ENCODE data around the gene PTPN1. TPM values are rescaled to one million over a fixed set of nuclear protein-coding genes. Genes with fewer than 3 reads are reported as not detected.

PTPN1 gene
- polyA plus RNA-seq, 3 donors = 12.4 to 21.4 (median 19.1) TPM

DNA sequence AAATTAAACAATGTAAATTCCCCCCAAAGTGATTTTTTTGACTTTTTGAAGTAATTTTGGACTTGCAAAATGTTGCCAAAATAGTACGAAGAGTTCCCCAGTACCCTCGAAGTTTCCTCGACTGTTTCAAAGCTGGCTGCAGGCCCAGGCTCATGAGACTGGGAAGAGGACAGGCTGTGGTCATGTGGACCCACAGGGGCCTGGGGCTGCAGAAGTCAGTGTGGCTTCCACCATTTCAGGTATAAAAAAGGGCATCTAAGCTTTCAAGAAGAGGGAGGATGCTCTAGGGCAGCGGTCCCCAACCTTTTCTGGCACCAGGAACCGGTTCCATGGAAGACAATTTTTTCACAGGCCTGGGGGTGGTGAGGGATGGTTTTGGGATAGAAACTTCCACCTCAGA, 75.0 kb downstream of the PTPN1 start:
- no peaks in the 10 kb centered on the region for H3K27me3 Mint-ChIP-seq (ENCODE audit: low read depth in 3 of 3)
- H2AFZ ChIP-seq (ENCODE audit: insufficient read depth, low read depth, low read length, poor library complexity, severe bottlenecking) = no peak overlapping the region
- 49% methylated on average over 3 of the region's 5 CpGs for WGBS (ENCODE audit: insufficient coverage)
- no peaks in the 10 kb centered on the region for H3K9me3 ChIP-seq (replicated peaks in 1 of 2; ENCODE audit: control insufficient read depth in 1 of 2, insufficient read depth in 1 of 2, low read length in 2 of 2)
- no peak overlapping the region for H3K27ac ChIP-seq (ENCODE audit: low read depth in 1 of 2, low read length in 2 of 2)
- no peaks in the 10 kb centered on the region for H3K27me3 ChIP-seq (ENCODE audit: control insufficient read depth in 2 of 2, insufficient read depth in 2 of 2, low read length in 2 of 2)
- peaks cover 79 to 88% of the 10 kb centered on the region in 2 donors for H3K36me3 ChIP-seq (replicated peaks in 1 of 2; ENCODE audit: control insufficient read depth in 1 of 2, insufficient read depth in 2 of 2, low read length in 2 of 2)
- H3K9me3 Mint-ChIP-seq = no peaks in the 10 kb centered on the region
- TF ChIP-seq, protein P1, sequence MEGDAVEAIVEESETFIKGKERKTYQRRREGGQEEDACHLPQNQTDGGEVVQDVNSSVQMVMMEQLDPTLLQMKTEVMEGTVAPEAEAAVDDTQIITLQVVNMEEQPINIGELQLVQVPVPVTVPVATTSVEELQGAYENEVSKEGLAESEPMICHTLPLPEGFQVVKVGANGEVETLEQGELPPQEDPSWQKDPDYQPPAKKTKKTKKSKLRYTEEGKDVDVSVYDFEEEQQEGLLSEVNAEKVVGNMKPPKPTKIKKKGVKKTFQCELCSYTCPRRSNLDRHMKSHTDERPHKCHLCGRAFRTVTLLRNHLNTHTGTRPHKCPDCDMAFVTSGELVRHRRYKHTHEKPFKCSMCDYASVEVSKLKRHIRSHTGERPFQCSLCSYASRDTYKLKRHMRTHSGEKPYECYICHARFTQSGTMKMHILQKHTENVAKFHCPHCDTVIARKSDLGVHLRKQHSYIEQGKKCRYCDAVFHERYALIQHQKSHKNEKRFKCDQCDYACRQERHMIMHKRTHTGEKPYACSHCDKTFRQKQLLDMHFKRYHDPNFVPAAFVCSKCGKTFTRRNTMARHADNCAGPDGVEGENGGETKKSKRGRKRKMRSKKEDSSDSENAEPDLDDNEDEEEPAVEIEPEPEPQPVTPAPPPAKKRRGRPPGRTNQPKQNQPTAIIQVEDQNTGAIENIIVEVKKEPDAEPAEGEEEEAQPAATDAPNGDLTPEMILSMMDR (IDR thresholded peaks at IDR 0.05) = no peak
- no peaks in the 10 kb centered on the region for H3K79me2 ChIP-seq (ENCODE audit: insufficient read depth, low read length)
- no peak overlapping the region for H3K9ac ChIP-seq (ENCODE audit: insufficient read depth, low read length, poor library complexity, severe bottlenecking)
- H3K36me3 Mint-ChIP-seq = peaks cover 77 to 98% of the 10 kb centered on the region in 2 donors
- intact Hi-C loops (cut with micrococcal nuclease) = loop anchor here in 1 of 2 donors (10.0 kb wide), 1 partner anchor 610 kb away; no protein-coding TSS in a partner anchor
- H4K20me1 ChIP-seq (ENCODE audit: insufficient read depth, low read length) = peaks cover 25% of the 10 kb centered on the region
- no peak overlapping the region for H3K4me3 ChIP-seq (replicated peaks in 1 of 3; ENCODE audit: low read depth in 2 of 3, low read length in 3 of 3)
- H3K27ac Mint-ChIP-seq = no peak overlapping the region
- no peak overlapping the region for H3K4me2 ChIP-seq (replicated peaks; ENCODE audit: extremely low read depth, low read length, poor library complexity, severe bottlenecking)
- no peak for DNase-seq
- no peak overlapping the region for H3K4me3 Mint-ChIP-seq
- H3K4me1 Mint-ChIP-seq = no peaks in the 10 kb centered on the region
- no peaks in the 10 kb centered on the region for H3K4me1 ChIP-seq (ENCODE audit: control insufficient read depth in 1 of 2, insufficient read depth in 2 of 2, low read length in 2 of 2)

DNA sequence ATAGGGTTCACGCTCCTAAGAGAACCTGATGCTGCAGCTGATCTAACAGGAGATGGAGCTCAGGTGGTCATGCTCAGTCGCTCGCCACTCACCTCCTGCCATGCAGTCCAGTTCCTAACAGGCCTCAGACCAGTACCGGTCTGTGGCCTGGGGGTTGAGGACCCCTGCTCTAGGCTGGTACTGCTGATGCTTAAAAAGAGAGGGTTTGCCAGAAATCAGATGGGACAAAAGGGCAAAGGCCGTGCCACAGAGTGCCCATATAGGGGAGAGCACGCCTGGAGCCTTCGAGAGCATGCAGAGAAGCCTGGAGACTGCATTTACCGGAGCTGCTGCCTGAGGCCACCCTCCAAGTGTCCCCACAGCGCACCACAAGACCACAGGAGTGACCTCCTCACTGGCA, 75.5 kb downstream of the PTPN1 start:
- TF ChIP-seq, protein P1 (IDR thresholded peaks at IDR 0.05) = no peak
- Histone ChIP-seq H3K4me3 (replicated peaks in 1 of 3; ENCODE audit: low read depth in 2 of 3, low read length in 3 of 3) (no peak overlapping the region), H3K27ac (ENCODE audit: low read depth in 1 of 2, low read length in 2 of 2) (no peak overlapping the region), H3K36me3 (replicated peaks in 1 of 2; ENCODE audit: control insufficient read depth in 1 of 2, insufficient read depth in 2 of 2, low read length in 2 of 2) (peaks cover 74 to 87% of the 10 kb centered on the region in 2 donors), H3K79me2 (ENCODE audit: insufficient read depth, low read length) (no peaks in the 10 kb centered on the region), H3K4me1 (ENCODE audit: control insufficient read depth in 1 of 2, insufficient read depth in 2 of 2, low read length in 2 of 2) (no peaks in the 10 kb centered on the region), H3K27me3 (ENCODE audit: control insufficient read depth in 2 of 2, insufficient read depth in 2 of 2, low read length in 2 of 2) (no peaks in the 10 kb centered on the region), H4K20me1 (ENCODE audit: insufficient read depth, low read length) (peaks cover 20% of the 10 kb centered on the region), H3K4me2 (replicated peaks; ENCODE audit: extremely low read depth, low read length, poor library complexity, severe bottlenecking) (no peak overlapping the region), H3K9ac (ENCODE audit: insufficient read depth, low read length, poor library complexity, severe bottlenecking) (no peak overlapping the region), H3K9me3 (replicated peaks in 1 of 2; ENCODE audit: control insufficient read depth in 1 of 2, insufficient read depth in 1 of 2, low read length in 2 of 2) (no peaks in the 10 kb centered on the region), H2AFZ (ENCODE audit: insufficient read depth, low read depth, low read length, poor library complexity, severe bottlenecking) (no peak overlapping the region)
- no peaks in the 10 kb centered on the region for H3K4me1 Mint-ChIP-seq
- intact Hi-C loops (cut with micrococcal nuclease) = loop anchor here in 1 of 2 donors (10.0 kb wide), 1 partner anchor 611 kb away; no protein-coding TSS in a partner anchor
- no peak overlapping the region for H3K4me3 Mint-ChIP-seq
- no peaks in the 10 kb centered on the region for H3K9me3 Mint-ChIP-seq
- peaks cover 72 to 97% of the 10 kb centered on the region in 2 donors for H3K36me3 Mint-ChIP-seq
- no peak overlapping the region for H3K27ac Mint-ChIP-seq
- WGBS (ENCODE audit: insufficient coverage) = 96% methylated on average over 5 of the region's 9 CpGs
- DNase-seq = no peak
- H3K27me3 Mint-ChIP-seq (ENCODE audit: low read depth in 3 of 3) = no peaks in the 10 kb centered on the region
